Sigmoid colon (tissue), 7 donors: ENCODE results near the gene TSPAN15. TPM values are rescaled to one million over a fixed set of nuclear protein-coding genes. Genes with fewer than 3 reads are reported as not detected.

Experiments used
- DNase-seq: peaks from one replicate; pipeline ENCODE4 v3.0.0-alpha.2; 2019
- H3K27ac ChIP-seq, 4 donors: fragments of 200-600 bp; sonication (generic); one replicate each; pipeline ENCODE4 v1.5.1; 2016 to 2019; ENCODE audit warnings: mild to moderate bottlenecking in 1 of 4
- H3K27me3 ChIP-seq, 3 donors: fragments of 200-600 bp; sonication (generic); one replicate each; pipeline ENCODE4 v1.5.1; 2019; ENCODE audit warnings: mild to moderate bottlenecking in 1 of 3
- H3K36me3 ChIP-seq, 4 donors: fragments of 200-600 bp; sonication (generic); one replicate each; pipeline ENCODE4 v1.5.1; 2016 to 2019
- H3K4me1 ChIP-seq, 4 donors: fragments of 200-600 bp; sonication (generic); one replicate each; pipeline ENCODE4 v1.5.1; 2017 to 2019
- H3K4me3 ChIP-seq, 4 donors: fragments of 200-600 bp; sonication (generic); one replicate each; pipeline ENCODE4 v1.5.1; 2017 to 2019; ENCODE audit warnings: mild to moderate bottlenecking in 2 of 4, moderate library complexity in 1 of 4
- H3K9me3 ChIP-seq, 4 donors: fragments of 200-600 bp in 3 of 4; sonication (generic) in 3 of 4; one replicate each; pipeline versions ENCODE4 v1.5.1 to v1.6.1; 2013 to 2019
- CTCF ChIP-seq, 4 experiments: fragments of 450-650 bp in 3 of 4; fragments of 200-600 bp in 1 of 4; IDR thresholded peaks; one replicate each; pipeline ENCODE4 v1.5.1; 2016 to 2019; ENCODE audit warnings: antibody characterized with exemption in 4 of 4, mild to moderate bottlenecking in 3 of 4, moderate library complexity in 2 of 4
- EP300 ChIP-seq, 4 donors: sonication (generic); formaldehyde crosslinking; IDR thresholded peaks; one replicate each; pipeline ENCODE4 v1.6.1; 2017; ENCODE audit warnings: antibody characterized with exemption in 4 of 4
- POLR2A ChIP-seq, 2 donors: fragments of 450-650 bp; IDR thresholded peaks; one replicate each; pipeline ENCODE4 v1.6.1; 2016; ENCODE audit warnings: antibody characterized with exemption in 2 of 2, mild to moderate bottlenecking in 2 of 2, moderate library complexity in 2 of 2
- POLR2AphosphoS5 ChIP-seq, 4 donors: sonication (generic); formaldehyde crosslinking; IDR thresholded peaks; one replicate each; pipeline ENCODE4 v1.6.1; 2017; ENCODE audit warnings: antibody characterized with exemption in 4 of 4
- WGBS, 2 donors: extraction: QIAGEN DNeasy Blood & Tissue Kit; methylation state at CpG; one replicate each; pipeline ENCODE4 v1.1.7; 2013; 5-methylcytosine and 5-hydroxymethylcytosine counted together
- intact Hi-C: fragments of 100-400 bp; cut with DNase I; formaldehyde crosslinking; loops from one replicate; pipeline ENCODE4 v1.15.1; 2023
- polyA plus RNA-seq, 3 donors: library from polyadenylated mRNA; stranded (reverse); fragments of 200-250 nt; gene quantifications; one replicate each; pipeline ENCODE4 v1.2.3, GENCODE V29; 2013
- total RNA-seq, 4 donors: library from RNA; depleted of rRNA; stranded (reverse); fragments of >200 nt; gene quantifications; one replicate each; pipeline ENCODE4 v1.1.0, GENCODE V29; 2016
- donor health status: healthy with polysubstance abuse.
- donor health status: Bipolar disorder and iron deficiency.
- donor health status: healthy.

The TSPAN15 gene
- total and polyA plus RNA-seq, 7 donors: 43.0 to 100 (median 70.9) TPM

- intact Hi-C loops: no loop called here
- peak; percentile 40 for DNase-seq
- WGBS, 2 donors: 79 to 82% methylated on average over 5 of the region's 5 CpGs
- no peaks in the 10 kb centered on the region for H3K27me3 ChIP-seq
- peaks cover 0 to 17% (median 4%) of the 10 kb centered on the region in 4 donors for H3K36me3 ChIP-seq
- no peak overlapping the region for H3K4me3 ChIP-seq
- no peaks in the 10 kb centered on the region for H3K9me3 ChIP-seq
- peak overlapping the region; percentile 79 to 93 (median 92) for H3K27ac ChIP-seq
- peaks cover 0 to 91% (median 87%) of the 10 kb centered on the region in 4 donors for H3K4me1 ChIP-seq
- TF ChIP-seq EP300 (IDR thresholded peaks at IDR 0.05): no peak
- no peak for TF ChIP-seq POLR2A (IDR thresholded peaks at IDR 0.05)
- no peak for TF ChIP-seq POLR2AphosphoS5 (IDR thresholded peaks at IDR 0.05)
- TF ChIP-seq CTCF (IDR thresholded peaks at IDR 0.05): no peak
Observed at GRCh38 chr10:69457771-69458237, 6.5 kb downstream of the TSPAN15 start.

- Histone ChIP-seq H3K4me3 (no peak overlapping the region), H3K36me3 (peaks cover 0 to 17% (median 4%) of the 10 kb centered on the region in 4 donors), H3K27ac (peak overlapping the region; percentile 79 to 93 (median 92)), H3K4me1 (peaks cover 0 to 92% (median 87%) of the 10 kb centered on the region in 4 donors), H3K9me3 (no peaks in the 10 kb centered on the region), H3K27me3 (no peaks in the 10 kb centered on the region)
- 15 to 61% methylated on average over 10 of the region's 10 CpGs for WGBS, 2 donors
- TF ChIP-seq POLR2AphosphoS5 (IDR thresholded peaks at IDR 0.05) (peak in 1 of 4 donors; percentile 13), POLR2A (IDR thresholded peaks at IDR 0.05) (no peak), CTCF (IDR thresholded peaks at IDR 0.05) (no peak), EP300 (IDR thresholded peaks at IDR 0.05) (no peak)
- peak; percentile 71 for DNase-seq
- intact Hi-C loops: no loop called here
Observed at GRCh38 chr10:69458430-69459100, 7.3 kb downstream of the TSPAN15 start.

- no peaks in the 10 kb centered on the region for H3K9me3 ChIP-seq
- WGBS, 2 donors: 18 to 62% methylated on average over 8 of the region's 8 CpGs
- peaks cover 0 to 92% (median 87%) of the 10 kb centered on the region in 4 donors for H3K4me1 ChIP-seq
- peaks cover 0 to 17% (median 4%) of the 10 kb centered on the region in 4 donors for H3K36me3 ChIP-seq
- no peak for DNase-seq
- TF ChIP-seq EP300 (IDR thresholded peaks at IDR 0.05): no peak
- TF ChIP-seq POLR2AphosphoS5 (IDR thresholded peaks at IDR 0.05): no peak
- no peak for TF ChIP-seq POLR2A (IDR thresholded peaks at IDR 0.05)
- no peaks in the 10 kb centered on the region for H3K27me3 ChIP-seq
- no peak overlapping the region for H3K4me3 ChIP-seq
- intact Hi-C loops: no loop called here
- H3K27ac ChIP-seq: peak overlapping the region; percentile 79 to 93 (median 92)
Observed at GRCh38 chr10:69459101-69459790, 8.0 kb downstream of the TSPAN15 start.

GRCh38 chr10:69459893-69460575 is 8.8 kb downstream of the TSPAN15 start:
- WGBS, 2 donors: 85 to 87% methylated on average over 12 of the region's 12 CpGs
- Histone ChIP-seq H3K9me3 (no peaks in the 10 kb centered on the region), H3K27ac (peak overlapping the region; percentile 79 to 93 (median 92)), H3K4me3 (no peak overlapping the region), H3K36me3 (peaks cover 0 to 17% (median 4%) of the 10 kb centered on the region in 4 donors), H3K4me1 (peaks cover 0 to 92% (median 87%) of the 10 kb centered on the region in 4 donors), H3K27me3 (no peaks in the 10 kb centered on the region)
- no peak for DNase-seq
- TF ChIP-seq CTCF (IDR thresholded peaks at IDR 0.05) (no peak), POLR2A (IDR thresholded peaks at IDR 0.05) (no peak), EP300 (IDR thresholded peaks at IDR 0.05) (no peak), POLR2AphosphoS5 (IDR thresholded peaks at IDR 0.05) (no peak)
- intact Hi-C loops: no loop called here
